Smooth muscle cell (in vitro differentiated cells): Measurements from ENCODE around the gene LSS. TPM values are rescaled to one million over a fixed set of nuclear protein-coding genes. Genes with fewer than 3 reads are reported as not detected.

Experiments
- DNase-seq: peaks from one replicate; lab custom pipeline; 2025; ENCODE audit not compliant: unreplicated experiment; lab: John Stamatoyannopoulos, UW
- H2AFZ ChIP-seq: fragments of 200-600 bp; sonication (generic); 2 replicates; pipeline ENCODE4 v1.6.0; 2016; ENCODE audit warnings: antibody characterized with exemption, low read depth, mild to moderate bottlenecking
- H3F3A ChIP-seq: fragments of 200-600 bp; sonication (generic); 2 replicates; pipeline ENCODE4 v1.6.0; 2017; ENCODE audit warnings: antibody characterized with exemption, low read depth
- H3K27ac ChIP-seq: fragments of 200-600 bp; sonication (generic); 2 replicates; pipeline ENCODE4 v1.5.1; 2016; ENCODE audit warnings: low read depth, mild to moderate bottlenecking
- H3K27me3 ChIP-seq: fragments of 200-600 bp; sonication (generic); 2 replicates; pipeline ENCODE4 v1.6.1; 2016; ENCODE audit warnings: low read depth, mild to moderate bottlenecking
- H3K36me3 ChIP-seq: fragments of 200-600 bp; sonication (generic); 2 replicates; pipeline ENCODE4 v1.5.1; 2016; ENCODE audit warnings: low read depth
- H3K4me1 ChIP-seq: fragments of 200-600 bp; sonication (generic); 2 replicates; pipeline ENCODE4 v1.5.1; 2016; ENCODE audit warnings: low read depth
- H3K4me2 ChIP-seq: fragments of 200-600 bp; sonication (generic); 2 replicates; pipeline ENCODE4 v1.6.0; 2016; ENCODE audit warnings: mild to moderate bottlenecking
- H3K4me3 ChIP-seq: fragments of 200-600 bp; sonication (generic); 2 replicates; pipeline ENCODE4 v1.5.1; 2016; ENCODE audit warnings: mild to moderate bottlenecking
- H3K79me2 ChIP-seq: fragments of 200-600 bp; sonication (generic); 2 replicates; pipeline ENCODE4 v1.6.0; 2016; ENCODE audit warnings: low read depth, mild to moderate bottlenecking
- H3K9ac ChIP-seq: fragments of 200-600 bp; sonication (generic); 2 replicates; pipeline ENCODE4 v1.6.0; 2016; ENCODE audit warnings: low read depth
- H3K9me3 ChIP-seq: fragments of 200-600 bp; sonication (generic); replicated peaks from 2 replicates; pipeline ENCODE4 v1.5.1; 2016; ENCODE audit warnings: low read depth
- H4K20me1 ChIP-seq: fragments of 200-600 bp; sonication (generic); 2 replicates; pipeline ENCODE4 v1.6.0; 2016; ENCODE audit warnings: low read depth
- CTCF ChIP-seq: fragments of 200-600 bp; sonication (generic); IDR thresholded peaks from 2 replicates; pipeline ENCODE4 v1.5.1; 2017; ENCODE audit warnings: borderline replicate concordance, mild to moderate bottlenecking, antibody characterized with exemption; ENCODE audit not compliant: insufficient read depth, poor library complexity, severe bottlenecking
- WGBS: methylation state at CpG from one replicate; pipeline ENCODE4 v1.1.7; 2016; ENCODE audit warnings: low lambda C conversion rate; 5-methylcytosine and 5-hydroxymethylcytosine counted together
- polyA plus RNA-seq: library from polyadenylated mRNA; unstranded; fragments of >200 nt; fragmentation: Nextera tagmentation; extraction: Ambion mirVana; gene quantifications from 2 replicates; pipeline ENCODE4 v1.2.1, GENCODE V29; 2016
- total RNA-seq: library from RNA; depleted of rRNA; stranded (reverse); fragments of >200 nt; gene quantifications from 2 replicates; pipeline ENCODE4 v1.2.3, GENCODE V29; 2014

Gene LSS
- total and polyA plus RNA-seq, 2 experiments from 2014 or later, result 21.8 to 37.7 TPM

- Histone ChIP-seq H2AFZ (no peak overlapping the region), H3K4me3 (no peak overlapping the region), H3K27ac (no peak overlapping the region), H3K4me1 (no peaks in the 10 kb centered on the region), H3K9me3 (no peaks in the 10 kb centered on the region), H4K20me1 (no peaks in the 10 kb centered on the region), H3F3A (peaks cover 7% of the 10 kb centered on the region), H3K27me3 (no peaks in the 10 kb centered on the region), H3K4me2 (no peak overlapping the region), H3K79me2 (peaks cover 2% of the 10 kb centered on the region), H3K9ac (no peak overlapping the region), H3K36me3 (peaks cover 3% of the 10 kb centered on the region)
- 81% methylated on average over 13 of the region's 13 CpGs for WGBS
- TF ChIP-seq CTCF, result no peak
- no peak for DNase-seq
These were observed 28.9 kb downstream of the LSS start for GRCh38 chr21:46199436-46200373.

GRCh38 chr21:46196733-46197132, 31.8 kb downstream of the LSS start:
- no peaks in the 10 kb centered on the region for H3K36me3 ChIP-seq
- WGBS, result 91% methylated on average over 20 of the region's 20 CpGs
- no peak overlapping the region for H3K4me3 ChIP-seq

GRCh38 chr21:46195595-46196195, 32.9 kb downstream of the LSS start:
- 91% methylated on average over 20 of the region's 20 CpGs for WGBS
- H4K20me1 ChIP-seq, result no peaks in the 10 kb centered on the region
- no peaks in the 10 kb centered on the region for H3K36me3 ChIP-seq
- H3K27ac ChIP-seq, result no peak overlapping the region
- H3K27me3 ChIP-seq, result no peaks in the 10 kb centered on the region
- no peak overlapping the region for H3K4me3 ChIP-seq
- no peak for DNase-seq
- no peaks in the 10 kb centered on the region for H3F3A ChIP-seq
- H3K4me1 ChIP-seq, result no peaks in the 10 kb centered on the region
- peaks cover 2% of the 10 kb centered on the region for H3K79me2 ChIP-seq
- H3K9ac ChIP-seq, result no peak overlapping the region
- no peak for TF ChIP-seq CTCF
- H2AFZ ChIP-seq, result no peak overlapping the region
- H3K9me3 ChIP-seq, result no peaks in the 10 kb centered on the region
- H3K4me2 ChIP-seq, result no peak overlapping the region

More at GRCh38 chr21:46196733-46197132, 31.8 kb downstream of the LSS start:
- no peak overlapping the region for H3K9ac ChIP-seq
- H3K79me2 ChIP-seq, result peaks cover 2% of the 10 kb centered on the region
- H3K4me1 ChIP-seq, result no peaks in the 10 kb centered on the region
- no peak for DNase-seq
- H2AFZ ChIP-seq, result no peak overlapping the region
- no peaks in the 10 kb centered on the region for H3K27me3 ChIP-seq
- H3K4me2 ChIP-seq, result no peak overlapping the region
- H3K27ac ChIP-seq, result no peak overlapping the region
- no peak for TF ChIP-seq CTCF
- H3K9me3 ChIP-seq, result no peaks in the 10 kb centered on the region
- H4K20me1 ChIP-seq, result no peaks in the 10 kb centered on the region
- no peaks in the 10 kb centered on the region for H3F3A ChIP-seq
